Kidney (tissue), 14 donors: Measurements from ENCODE around the gene KCNA5. TPM values are rescaled to one million over a fixed set of nuclear protein-coding genes. Genes with fewer than 3 reads are reported as not detected.

Experiments
- DNase-seq, 5 donors: peaks; one replicate each; pipeline ENCODE4 v3.0.0-alpha.2; 2013 to 2020
- FAIRE-seq: peaks from 2 replicates; lab custom pipeline; 2012; peaks lifted over from hg19 to GRCh38; lab: Jason Lieb, UNC
- H3K27ac ChIP-seq, 2 donors: one replicate each; pipeline ENCODE4 v1.7.0; 2013; ENCODE audit warnings: low read depth in 2 of 2, low read length in 2 of 2, inconsistent platforms in 1 of 2
- H3K27me3 ChIP-seq: one replicate; pipeline ENCODE4 v1.7.1; 2013; ENCODE audit warnings: low read length, inconsistent platforms; ENCODE audit not compliant: control insufficient read depth, insufficient read depth
- H3K36me3 ChIP-seq, 3 donors: one replicate each; pipeline versions ENCODE4 v1.7.0 to v1.7.1; 2013; ENCODE audit warnings: low read length in 3 of 3, control low read depth in 1 of 3, inconsistent platforms in 1 of 3; ENCODE audit not compliant: insufficient read depth in 3 of 3, control insufficient read depth in 2 of 3
- H3K4me1 ChIP-seq, 3 donors: one replicate each; pipeline versions ENCODE4 v1.7.0 to v1.7.1; 2013; ENCODE audit warnings: low read length in 3 of 3, inconsistent platforms in 1 of 3, low read depth in 1 of 3; ENCODE audit not compliant: control insufficient read depth in 2 of 3, insufficient read depth in 2 of 3
- H3K4me3 ChIP-seq, 3 donors: one replicate each; pipeline versions ENCODE4 v1.7.0 to v1.8.1; 2013; ENCODE audit warnings: low read length in 3 of 3, control low read depth in 1 of 3, inconsistent platforms in 1 of 3
- H3K9ac ChIP-seq, 3 donors: one replicate each; pipeline versions ENCODE4 v1.7.0 to v1.7.1; 2013; ENCODE audit warnings: low read length in 3 of 3, control low read depth in 1 of 3, inconsistent platforms in 1 of 3
- H3K9me3 ChIP-seq, 3 donors: one replicate each; pipeline versions ENCODE4 v1.7.0 to v1.7.1; 2013; ENCODE audit warnings: low read length in 3 of 3, control low read depth in 1 of 3, inconsistent platforms in 1 of 3; ENCODE audit not compliant: control insufficient read depth in 2 of 3, insufficient read depth in 1 of 3
- intact Hi-C: fragments of 100-400 bp; cut with DNase I; formaldehyde crosslinking; loops from one replicate; pipeline ENCODE4 v1.11.1; 2022
- polyA plus RNA-seq: library from polyadenylated mRNA; stranded (reverse); fragments of 350-450 nt; fragmentation: Illumina TruSeq; extraction: RNeasy Lipid Tissue Mini Kit (QIAGEN cat#74804); gene quantifications from one replicate; pipeline ENCODE4 v1.2.3, GENCODE V29; 2014; ENCODE audit warnings: low read depth, low replicate concordance; ENCODE audit not compliant: insufficient read depth
- total RNA-seq: library from RNA; stranded (reverse); fragmentation: NEBNext Ultra II Directional; extraction: Animal tissue kit (Norgen Biotek cat#: 25700); gene quantifications from one replicate; pipeline ENCODE4 v1.2.1, GENCODE V29; 2021
- TF ChIP-seq, protein P1 (sequence below): IDR thresholded peaks from 3 replicates; pipeline ENCODE4 v1.5.1; 2012; ENCODE audit warnings: mild to moderate bottlenecking, moderate library complexity, borderline replicate concordance; ENCODE audit not compliant: insufficient read depth; ENCODE audit errors: extremely low read depth
- donor health status: control.
- donor health status: control.
- donor health status: control.
- donor health status: control.
- donor health status: control.
- donor health status: DM: yes; HTN: yes; CAD: no.
- donor health status: Normal renal cell carcinoma (clear cell type).

KCNA5 gene
- total and polyA plus RNA-seq, 2 donors from 2014 or later, result 1.8 to 2.9 TPM

DNA sequence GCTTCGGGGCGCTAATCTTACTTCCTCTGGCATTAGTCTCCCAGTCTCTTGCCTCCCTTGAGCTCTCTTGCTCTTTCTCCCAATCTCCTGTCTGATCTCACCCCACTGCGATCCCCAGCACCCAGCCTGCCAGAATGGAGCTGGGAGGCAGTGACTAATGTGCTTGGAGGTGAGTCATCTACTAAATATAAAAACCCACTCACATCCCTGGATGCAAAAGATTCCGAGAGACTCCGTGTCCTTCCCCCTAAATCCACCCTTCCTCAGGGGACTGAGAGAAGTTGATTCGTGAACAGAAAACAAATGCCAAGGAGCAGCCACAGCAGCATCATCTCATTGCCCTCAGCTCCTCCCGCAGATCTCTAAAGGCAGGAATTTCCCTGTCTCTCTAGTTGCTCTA, 45.7 kb upstream of the KCNA5 start:
- H3K9me3 ChIP-seq, result no peaks in the 10 kb centered on the region
- H3K9ac ChIP-seq, result no peak overlapping the region
- intact Hi-C loops, result no loop called here
- no peak for DNase-seq
- no peak overlapping the region for H3K4me3 ChIP-seq
- H3K27me3 ChIP-seq, result no peaks in the 10 kb centered on the region
- no peaks in the 10 kb centered on the region for H3K4me1 ChIP-seq
- no peaks in the 10 kb centered on the region for H3K36me3 ChIP-seq
- TF ChIP-seq, protein P1, sequence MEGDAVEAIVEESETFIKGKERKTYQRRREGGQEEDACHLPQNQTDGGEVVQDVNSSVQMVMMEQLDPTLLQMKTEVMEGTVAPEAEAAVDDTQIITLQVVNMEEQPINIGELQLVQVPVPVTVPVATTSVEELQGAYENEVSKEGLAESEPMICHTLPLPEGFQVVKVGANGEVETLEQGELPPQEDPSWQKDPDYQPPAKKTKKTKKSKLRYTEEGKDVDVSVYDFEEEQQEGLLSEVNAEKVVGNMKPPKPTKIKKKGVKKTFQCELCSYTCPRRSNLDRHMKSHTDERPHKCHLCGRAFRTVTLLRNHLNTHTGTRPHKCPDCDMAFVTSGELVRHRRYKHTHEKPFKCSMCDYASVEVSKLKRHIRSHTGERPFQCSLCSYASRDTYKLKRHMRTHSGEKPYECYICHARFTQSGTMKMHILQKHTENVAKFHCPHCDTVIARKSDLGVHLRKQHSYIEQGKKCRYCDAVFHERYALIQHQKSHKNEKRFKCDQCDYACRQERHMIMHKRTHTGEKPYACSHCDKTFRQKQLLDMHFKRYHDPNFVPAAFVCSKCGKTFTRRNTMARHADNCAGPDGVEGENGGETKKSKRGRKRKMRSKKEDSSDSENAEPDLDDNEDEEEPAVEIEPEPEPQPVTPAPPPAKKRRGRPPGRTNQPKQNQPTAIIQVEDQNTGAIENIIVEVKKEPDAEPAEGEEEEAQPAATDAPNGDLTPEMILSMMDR, result no peak
- H3K27ac ChIP-seq, result no peak overlapping the region
- FAIRE-seq, result no peak

DNA sequence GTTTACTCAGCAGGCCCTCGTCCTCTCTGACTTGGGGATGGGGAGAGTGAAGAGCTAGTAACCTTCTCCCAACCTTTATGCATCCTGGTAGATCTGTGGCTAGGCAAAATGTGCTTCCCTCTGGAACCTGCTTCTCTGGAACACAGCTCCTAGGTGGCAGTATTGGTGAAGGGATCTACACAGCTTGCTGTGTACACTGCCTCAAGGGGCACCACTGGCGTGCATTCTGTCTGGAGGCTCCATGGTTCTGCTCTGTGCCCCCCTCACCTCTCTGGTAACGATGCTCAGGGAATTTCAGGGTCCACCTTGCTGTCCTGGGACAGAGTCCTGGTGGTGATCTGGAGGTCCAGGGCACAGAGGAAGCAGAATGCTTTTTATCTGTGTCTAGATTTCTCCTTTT, 43.5 kb upstream of the KCNA5 start:
- no peaks in the 10 kb centered on the region for H3K9me3 ChIP-seq
- TF ChIP-seq, protein P1, result no peak
- no peak for FAIRE-seq
- no peak overlapping the region for H3K27ac ChIP-seq
- H3K4me3 ChIP-seq, result no peak overlapping the region
- no peaks in the 10 kb centered on the region for H3K36me3 ChIP-seq
- no peaks in the 10 kb centered on the region for H3K4me1 ChIP-seq
- no peak overlapping the region for H3K9ac ChIP-seq
- no peaks in the 10 kb centered on the region for H3K27me3 ChIP-seq
- no peak for DNase-seq
- intact Hi-C loops, result no loop called here

DNA sequence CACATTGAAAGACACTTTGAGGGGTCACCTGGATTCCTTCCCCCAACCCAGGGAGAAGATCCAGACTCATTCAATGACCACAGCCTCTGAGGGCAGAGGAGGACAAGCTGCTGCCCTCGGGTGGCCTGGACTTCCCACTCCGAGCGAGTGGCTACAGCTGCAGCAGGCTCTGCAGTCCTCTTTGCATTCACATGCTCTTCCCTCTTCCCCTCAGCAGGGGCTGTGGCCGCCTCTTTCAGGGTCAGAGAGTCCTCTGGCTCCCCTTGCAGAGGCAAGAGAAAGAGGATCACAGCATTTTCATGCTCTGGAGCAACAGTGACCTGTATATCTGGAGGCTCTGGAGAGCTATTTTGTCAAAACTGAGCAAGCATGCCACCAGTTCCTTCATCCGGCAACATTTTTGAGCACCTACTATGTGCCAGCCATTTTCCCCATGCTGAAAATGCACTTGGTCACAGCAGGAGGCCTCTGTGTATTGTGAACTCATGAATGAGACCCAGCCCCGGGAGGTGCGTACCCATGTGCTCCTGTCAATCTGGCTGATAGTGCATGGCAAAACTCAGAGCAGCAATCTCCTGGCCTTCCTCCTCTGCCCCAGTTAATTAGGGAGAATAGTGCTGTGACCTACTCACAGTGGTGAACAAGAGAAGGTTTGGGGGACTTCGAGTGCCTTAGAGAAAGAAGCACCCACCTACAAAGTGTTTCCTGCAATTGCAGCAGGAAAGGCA, 42.9 kb upstream of the KCNA5 start:
- intact Hi-C loops, result no loop called here

More for the DNA sequence above, 42.9 kb upstream of the KCNA5 start:
- Histone ChIP-seq H3K9me3 (no peaks in the 10 kb centered on the region), H3K27ac (no peak overlapping the region), H3K4me1 (no peaks in the 10 kb centered on the region), H3K36me3 (no peaks in the 10 kb centered on the region), H3K4me3 (no peak overlapping the region), H3K9ac (no peak overlapping the region), H3K27me3 (no peaks in the 10 kb centered on the region)
- TF ChIP-seq, protein P1, result no peak
- FAIRE-seq (no peak), DNase-seq (no peak)
